GM18502 (cell line): ENCODE measurements around the gene NXPH3.

Source experiments
- ATAC-seq: cut with Tn5 transposase; IDR thresholded peaks from one replicate; pipeline ENCODE4 v1.9.1; 2021; ENCODE audit warnings: mild to moderate bottlenecking; ENCODE audit not compliant: unreplicated experiment, poor library complexity

NXPH3 gene

DNA sequence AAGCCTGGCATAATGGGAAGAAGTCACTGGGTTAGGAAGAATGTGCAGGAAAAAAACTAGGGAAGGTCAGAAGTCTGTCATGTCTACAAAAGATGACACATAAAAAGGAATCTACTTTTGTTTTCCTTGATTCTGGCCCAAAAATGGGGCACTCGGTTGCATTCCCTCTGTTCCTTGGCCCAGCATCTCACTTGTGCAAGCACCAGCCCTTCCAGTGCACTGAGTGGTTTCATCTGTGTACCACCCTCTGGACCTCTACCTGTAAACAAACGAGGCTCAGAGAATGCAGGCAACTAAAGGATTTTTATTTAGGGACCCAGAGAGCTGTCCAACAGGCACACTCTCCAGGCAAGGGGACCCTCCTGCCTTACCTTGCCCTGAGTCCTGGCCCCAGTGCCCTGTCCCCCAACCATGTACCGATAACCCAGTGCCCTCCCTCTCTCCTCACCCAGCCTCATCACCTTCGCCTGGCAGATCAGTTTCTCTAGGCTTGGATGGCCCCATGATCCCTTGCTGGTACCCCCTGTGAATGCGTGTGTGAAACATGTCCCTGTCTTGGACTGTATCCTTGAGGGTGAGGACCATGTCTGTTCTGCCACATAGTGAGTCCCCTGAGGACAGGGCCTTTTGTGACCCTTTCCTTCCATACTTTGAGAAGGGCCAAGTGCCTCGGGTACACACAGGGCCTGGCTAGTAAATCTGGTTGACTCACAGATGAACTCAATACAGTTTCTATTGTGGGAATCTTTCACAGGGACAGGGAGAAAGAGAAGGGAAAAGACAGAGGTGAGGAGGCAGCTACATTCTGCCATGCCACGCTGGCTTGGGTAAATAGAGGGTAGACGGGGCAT is 13.3 kb downstream of the NXPH3 start:
- no peak for ATAC-seq

DNA sequence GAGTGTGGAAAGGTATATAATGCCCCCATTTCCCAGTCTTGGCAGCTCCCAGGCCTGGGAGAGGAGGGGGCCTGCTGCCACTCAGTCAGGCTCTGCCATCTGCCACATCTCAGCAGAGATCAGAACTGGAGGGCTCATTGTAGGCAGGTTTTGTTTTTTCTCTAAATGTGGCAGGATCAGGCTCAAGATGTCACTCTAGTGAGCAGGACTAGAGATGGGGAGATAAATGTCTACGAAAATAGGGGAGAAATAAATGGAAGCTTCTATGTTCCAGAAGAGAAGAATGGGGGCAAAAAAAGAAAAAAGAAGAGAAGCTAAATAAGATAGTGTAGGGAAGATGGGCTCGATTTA is 13.9 kb downstream of the NXPH3 start:
- ATAC-seq = no peak

DNA sequence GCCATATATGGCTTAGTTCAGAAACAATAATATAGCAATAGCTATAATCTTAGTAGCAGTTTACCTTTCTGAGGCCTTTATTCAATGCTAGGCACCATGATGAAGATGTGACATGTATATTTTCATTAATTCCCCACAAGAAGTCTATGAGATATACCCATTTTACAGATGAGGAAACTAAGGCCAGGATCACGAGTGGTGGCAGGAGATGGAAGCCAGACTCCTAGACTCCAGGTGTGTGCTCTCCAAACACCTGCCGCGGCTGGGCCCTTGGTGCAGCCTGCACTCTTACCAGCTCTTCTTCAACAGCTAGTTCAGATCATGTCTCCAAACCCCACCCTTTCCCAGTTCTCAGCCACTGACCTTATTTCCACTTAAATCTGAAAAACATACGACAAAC is 15.2 kb downstream of the NXPH3 start:
- no peak for ATAC-seq

DNA sequence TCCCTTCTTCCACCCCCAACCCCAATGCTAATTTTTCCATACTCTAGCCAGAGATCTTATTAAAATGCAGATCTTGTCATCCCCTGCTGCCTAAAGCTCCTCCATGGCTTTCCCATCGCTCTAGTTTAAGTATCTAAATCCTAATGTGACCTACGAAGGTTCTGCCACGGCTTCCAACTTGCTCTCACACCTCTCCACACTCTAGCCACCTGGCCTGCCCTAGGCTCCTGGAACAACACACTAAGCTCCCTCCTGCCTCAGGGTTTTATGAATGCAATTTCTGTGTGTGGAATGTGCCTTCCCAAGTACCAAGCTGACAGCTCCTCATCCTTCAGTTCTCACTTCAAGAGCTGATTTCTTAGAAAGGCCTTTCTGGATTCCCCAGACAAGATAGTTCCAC is 16.6 kb downstream of the NXPH3 start:
- no peak for ATAC-seq

DNA sequence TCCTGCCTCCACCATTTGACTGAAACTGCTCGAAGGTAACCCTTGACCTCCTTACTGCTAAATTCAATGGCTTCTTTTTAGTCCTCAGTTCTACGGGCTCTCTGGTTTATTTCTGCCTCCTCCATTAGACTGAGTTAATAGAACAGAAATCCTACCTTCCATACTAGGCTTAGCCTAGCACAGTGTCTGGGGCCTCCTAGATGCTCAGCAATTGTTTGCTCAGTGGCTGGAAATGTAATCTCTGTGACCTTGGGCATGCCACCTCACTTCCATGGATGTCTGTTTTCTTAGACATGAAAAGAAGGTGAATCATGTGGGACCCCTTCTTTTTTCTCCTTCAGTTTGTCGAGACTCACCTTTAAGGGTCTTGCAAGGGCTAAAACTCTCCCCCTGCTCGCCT is 19.7 kb downstream of the NXPH3 start:
- no peak for ATAC-seq

DNA sequence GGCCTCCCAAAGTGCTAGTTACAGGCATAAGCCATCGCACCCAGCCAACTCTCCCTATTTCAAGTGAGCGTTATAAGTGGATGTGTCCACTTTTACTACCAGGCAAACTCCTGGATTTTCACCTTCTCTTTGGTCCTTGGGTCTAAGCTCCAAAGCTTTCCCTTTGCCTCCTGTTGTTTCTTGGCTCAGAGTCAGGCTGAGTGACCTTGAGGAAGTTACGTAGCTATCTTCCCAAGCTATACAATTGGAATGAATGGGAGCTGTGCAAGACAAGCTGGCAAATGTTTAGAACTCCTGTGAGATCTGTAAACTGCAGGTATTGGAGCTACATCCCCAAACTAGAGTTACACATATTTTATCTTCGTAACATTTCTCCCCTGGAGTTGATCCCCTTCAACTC is 20.3 kb downstream of the NXPH3 start:
- no peak for ATAC-seq

DNA sequence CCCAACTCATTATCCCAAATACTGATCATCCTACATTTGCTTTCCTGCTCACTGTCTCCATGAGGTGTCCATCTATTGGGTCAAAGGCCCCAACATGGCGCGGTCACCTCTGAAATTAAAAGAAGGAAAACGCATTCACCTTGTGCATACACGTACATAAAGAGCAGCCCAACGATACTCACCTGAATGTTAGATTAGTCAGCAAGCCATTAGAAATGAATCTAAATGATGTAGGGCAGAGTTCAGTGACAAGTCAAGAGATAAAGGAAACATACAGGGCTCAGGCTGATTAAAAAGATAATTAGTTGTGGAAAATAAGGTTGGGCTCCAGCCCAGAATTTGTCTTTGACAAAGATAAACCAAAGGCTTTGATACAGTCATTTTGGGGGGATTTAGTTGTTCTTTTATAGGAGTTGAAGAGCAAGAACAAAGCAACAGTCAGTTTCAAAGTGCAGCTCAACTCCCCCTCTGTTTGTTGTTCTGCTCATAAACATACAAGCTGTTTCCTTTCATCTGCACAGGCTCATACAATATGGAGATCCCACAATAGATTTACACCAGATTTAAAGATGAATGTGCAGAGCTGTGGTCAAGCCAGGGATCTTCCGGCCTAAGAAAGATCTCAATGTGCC is 21.1 kb downstream of the NXPH3 start:
- ATAC-seq = no peak

DNA sequence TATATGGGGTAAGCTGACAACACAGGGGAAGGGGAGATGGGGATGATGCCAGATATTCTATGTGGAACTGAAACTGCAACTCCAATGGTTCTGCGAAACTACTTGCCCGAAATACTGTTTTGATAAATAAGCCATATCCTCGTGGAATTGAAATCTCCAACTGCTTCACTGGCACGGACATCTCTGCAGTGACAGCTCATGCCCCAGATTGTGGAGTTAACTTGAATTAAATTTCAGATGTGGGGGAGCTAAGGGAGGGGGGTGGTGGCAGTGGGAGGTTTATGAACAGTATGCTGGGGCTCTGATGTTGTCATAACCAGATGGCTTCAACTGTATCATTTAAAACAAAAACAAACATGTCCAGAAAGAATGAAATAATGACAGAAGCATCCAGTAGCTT is 21.8 kb downstream of the NXPH3 start:
- no peak for ATAC-seq

DNA sequence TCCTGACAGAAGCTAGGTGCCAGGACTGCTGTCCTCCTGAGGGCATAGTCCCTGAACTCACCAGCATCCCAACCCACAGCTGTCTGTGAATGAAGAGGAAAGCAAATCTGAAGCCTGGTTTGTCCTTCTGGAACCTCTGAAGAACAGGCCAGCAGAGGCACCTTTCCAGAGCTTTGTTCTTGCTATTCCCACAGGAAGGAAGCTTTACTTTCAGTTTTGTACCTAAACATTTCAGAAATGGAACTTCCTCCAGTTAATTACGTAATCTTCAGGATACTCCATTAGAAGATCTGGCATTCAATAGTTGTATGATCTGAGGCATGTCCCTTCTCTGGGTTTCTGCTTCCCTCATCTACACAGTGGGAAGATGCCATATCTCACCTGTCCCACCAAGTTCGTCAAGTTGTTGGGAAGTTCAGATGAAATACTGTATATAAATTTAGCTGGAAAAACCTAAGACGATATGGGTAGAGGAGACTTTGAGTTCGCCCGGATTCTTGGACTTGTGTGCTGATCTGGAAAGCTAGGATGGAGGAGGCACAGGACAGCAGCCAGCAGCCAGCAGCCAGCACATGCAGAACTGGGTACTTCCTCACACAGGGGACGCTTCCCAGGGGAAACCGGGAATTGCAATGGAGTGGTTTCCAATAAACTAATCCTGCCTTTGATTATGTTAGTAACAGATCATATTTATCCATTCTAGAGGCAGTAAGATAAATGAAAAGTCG is 22.4 kb downstream of the NXPH3 start:
- ATAC-seq = no peak

DNA sequence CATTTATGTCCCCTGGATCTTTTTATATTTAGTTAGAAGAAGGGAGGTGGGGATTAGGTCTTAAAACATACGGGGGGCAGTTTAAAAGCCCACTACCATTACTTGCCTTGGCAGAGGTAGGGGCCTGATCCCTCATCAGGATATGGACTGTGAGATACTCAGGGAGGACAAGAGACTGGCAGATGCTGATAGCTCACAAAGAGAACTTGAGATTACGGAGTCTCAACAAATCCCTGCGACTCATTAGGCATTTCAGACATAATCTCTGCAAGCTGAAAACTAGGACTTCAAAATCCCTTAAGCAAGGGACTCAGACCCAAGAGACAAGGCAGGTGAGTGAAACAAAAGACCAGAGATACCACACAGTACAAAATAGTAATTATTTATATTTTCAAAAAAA is 23.2 kb downstream of the NXPH3 start:
- ATAC-seq = no peak

DNA sequence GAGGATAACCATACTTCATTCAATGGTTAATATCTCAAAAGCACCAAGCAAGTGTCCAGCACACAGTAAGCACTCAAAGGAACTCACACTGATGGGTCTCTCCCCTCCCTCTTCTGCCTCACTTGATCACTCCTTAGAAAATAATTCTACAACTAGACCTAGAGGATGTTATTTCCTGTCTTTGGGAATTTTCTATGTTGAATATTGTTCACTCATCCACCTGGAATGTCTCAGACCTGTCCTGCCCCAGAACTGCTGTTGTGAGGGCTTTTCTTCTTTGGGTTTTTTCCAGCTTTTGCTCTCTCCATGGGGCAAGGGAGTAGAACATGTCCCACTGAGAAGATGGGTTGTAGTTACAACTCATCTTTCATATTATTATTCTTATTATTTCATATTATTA is 25.3 kb downstream of the NXPH3 start:
- ATAC-seq = no peak

DNA sequence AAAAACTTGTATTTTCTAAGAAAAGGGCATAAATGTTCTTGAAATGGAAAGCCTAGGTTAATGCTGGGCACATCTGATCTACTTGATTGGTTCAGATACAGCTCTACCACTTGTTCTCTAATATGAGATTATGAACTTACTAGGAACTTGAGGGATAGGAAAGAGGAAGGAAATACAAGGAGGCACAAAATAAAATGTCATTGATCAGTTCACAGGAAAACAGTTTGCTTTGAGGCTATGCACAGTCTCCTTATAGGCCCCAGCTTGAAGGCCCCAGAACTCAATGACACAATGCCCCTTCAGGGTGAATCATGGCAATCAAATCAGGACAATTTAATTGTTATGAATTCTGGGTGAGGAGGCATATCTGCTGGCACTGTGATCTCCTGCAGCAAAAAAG is 27.1 kb downstream of the NXPH3 start:
- no peak for ATAC-seq

DNA sequence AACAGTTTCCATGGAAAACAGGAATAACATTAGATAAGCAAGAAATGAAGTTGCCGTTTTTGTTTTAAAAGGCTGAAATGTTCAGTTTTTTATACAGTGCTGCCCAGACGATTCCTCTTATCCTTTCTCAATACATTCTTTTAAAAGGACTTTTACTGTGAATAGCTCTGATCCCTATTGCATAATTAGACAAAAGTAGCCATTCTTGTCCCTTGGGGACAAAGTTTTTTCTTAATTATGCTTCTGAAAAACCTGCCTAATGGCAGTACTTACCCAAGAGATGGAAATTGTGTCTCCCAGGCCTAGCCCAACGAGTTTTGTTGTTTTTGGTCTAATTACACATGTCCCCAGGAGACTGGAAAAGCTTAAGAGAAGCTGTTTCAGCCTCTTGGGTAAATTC is 27.6 kb downstream of the NXPH3 start:
- no peak for ATAC-seq

DNA sequence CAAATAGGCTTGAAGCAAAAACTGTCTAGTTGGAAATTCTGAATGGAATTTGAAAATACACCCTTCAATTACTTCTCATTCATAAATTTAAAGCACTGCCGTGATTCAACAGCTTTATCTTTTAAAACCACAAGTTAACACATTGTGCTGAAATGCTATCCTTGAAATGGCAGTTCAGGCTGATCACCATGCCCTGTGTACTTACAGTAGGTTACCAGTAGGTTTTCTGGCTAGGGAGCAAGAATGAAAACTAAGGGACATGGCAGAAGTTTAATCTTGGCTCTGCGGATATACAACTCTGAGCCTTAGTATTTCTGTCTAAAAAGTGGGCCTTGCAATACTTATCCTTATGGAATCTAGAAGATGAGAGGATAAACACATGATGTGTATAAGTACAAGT is 28.0 kb downstream of the NXPH3 start:
- ATAC-seq = no peak

DNA sequence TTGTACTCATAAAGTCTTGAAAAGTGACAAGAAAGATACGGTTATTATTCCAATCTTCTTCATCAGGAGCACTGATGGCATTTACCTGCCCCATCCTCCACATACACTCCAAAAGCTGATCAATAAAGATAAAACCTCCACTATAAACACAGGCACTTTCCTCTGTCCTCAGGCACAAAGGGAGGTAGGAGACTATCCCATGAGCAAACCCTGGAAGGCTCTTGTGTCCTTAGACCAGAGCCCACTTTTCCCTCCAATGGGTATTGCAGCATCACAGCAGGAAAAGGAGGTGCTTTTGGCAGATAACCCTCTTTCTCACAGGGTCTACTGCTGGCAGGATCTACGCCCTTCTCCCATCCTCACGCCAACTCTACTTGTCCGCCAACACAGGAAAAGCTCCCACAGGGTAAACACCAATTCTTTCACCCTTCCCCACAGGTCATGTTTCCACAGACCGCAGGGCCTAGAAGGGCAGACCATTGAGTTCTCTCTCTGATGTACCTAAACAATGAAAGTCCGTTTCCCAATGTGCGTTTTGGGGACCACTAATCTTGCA is 28.7 kb downstream of the NXPH3 start:
- no peak for ATAC-seq

DNA sequence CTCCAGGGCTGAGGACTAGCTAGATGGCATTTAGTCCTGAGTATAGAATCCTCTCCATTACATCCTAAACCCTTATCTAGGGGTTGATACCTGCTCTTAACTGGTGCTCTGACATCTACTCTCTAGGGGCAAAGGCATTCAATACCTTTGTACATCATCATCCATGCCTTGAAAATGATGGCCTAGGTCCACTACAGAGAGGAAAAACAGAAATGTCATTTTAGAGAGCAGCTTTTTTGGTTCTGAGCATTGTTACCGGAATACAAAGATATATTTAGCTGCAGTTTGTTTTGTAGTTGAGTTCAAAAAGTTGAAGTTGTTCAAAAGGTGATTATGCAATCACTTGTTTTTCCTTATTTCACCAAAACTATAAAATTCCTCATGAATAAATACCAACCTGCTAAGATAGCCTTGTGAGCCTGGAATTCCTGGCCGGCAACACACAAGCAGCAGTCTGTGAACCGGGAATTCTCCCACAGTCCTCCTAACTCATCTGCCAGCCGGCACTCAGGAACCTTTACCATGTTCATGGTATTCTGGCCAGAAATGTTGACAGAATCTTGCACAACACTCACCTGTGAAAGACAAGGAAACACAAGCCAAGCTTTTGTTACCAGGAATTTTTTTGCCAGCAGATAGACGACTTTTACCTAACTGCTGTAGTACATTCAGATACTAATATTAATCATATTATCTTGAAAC is 35.4 kb downstream of the NXPH3 start:
- no peak for ATAC-seq

DNA sequence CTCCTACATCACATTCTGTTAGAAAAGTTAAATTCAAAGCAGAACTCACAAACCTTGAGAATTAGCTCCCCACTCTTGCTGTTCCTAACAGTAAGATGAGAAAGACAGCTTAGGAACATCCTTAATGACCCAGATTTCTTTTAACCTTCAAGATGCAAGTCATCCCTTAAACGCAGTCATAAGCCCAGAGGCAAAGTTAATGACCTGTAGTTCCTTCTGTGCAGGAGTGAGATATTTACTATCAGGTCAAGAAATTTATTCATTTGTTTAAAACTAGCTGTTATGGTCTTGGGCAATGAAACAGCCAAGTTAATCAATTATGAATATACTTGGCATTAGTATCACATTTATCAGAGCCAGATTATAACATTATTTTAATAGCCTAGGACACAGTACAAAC is 37.1 kb downstream of the NXPH3 start:
- ATAC-seq = no peak

DNA sequence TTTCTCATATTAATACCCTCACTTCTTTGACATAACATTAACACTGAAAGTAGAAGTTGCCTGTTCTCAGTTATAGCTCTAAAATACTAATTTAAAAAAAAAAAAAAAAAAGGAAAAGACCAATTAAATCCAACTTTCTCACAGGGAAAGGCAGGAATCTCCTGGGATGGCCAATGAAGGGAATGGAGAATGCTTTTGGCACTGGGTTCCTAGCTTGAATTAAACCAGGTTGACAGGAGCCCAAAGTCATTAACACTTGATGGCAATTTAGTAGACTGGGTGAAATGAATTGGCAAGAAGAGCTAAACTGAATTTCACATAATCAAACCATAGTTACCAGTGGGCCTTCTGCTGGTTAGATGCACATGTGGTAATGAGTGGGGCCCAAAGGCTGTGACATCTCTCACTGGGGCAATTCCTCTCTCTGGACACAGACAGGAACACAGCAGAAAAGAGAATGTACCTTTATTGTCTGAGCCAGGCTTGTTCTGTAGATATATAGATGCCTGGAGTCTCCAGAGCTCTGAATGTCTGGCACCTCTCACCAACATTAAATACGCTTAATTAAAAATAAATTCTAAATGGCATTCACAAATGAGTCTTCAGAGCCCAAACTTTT is 37.6 kb downstream of the NXPH3 start:
- ATAC-seq = no peak

DNA sequence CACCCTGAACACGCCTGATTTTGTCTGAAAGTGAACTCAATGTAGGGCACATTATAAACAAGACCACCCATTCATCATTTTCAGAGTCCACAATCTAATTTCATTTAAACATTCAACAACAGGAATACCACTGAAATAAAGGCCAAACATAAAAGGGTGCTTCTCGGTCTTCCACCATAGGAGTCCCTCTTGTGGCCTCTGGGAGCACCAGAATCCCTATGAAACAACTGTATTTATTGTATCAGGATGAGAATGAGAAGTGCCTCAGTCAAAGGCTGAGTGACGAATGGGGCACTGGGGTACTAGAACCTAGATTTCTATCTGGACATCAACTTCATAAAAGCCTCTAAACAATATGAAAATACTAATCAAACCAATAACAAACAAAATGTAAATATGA is 40.4 kb downstream of the NXPH3 start:
- no peak for ATAC-seq

DNA sequence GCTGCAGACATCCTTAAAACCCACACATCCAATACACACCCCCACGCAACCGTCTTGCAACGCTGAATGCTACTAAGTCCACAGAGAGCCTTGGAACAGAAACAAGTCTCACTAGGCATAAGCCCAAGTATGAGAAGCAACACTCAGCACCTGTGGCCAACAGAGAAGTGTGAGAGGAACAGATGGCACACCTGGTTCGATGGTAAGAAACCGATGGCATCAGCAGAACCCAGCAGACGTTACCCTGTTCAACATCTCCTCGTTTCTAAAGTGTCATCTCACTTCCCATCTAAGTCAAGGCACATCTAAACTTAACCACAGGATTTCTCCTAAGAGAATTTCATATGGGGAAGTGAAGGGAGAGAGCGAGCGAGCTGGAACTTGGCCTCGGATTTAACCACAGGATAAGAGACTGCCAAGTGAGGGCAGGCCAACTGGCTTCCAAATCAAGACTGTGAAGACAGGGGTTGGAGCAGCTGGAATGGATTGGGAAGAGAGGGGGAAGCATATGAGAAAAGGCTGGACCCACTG is 41.0 kb downstream of the NXPH3 start:
- ATAC-seq = no peak
